D721Med (cell line): ENCODE data around the gene AQP12B.

Experiments used
- DNase-seq: peaks from one replicate; pipeline ENCODE4 v3.0.0; 2011; ENCODE audit warnings: low spot score; ENCODE audit not compliant: insufficient read length
- FAIRE-seq: peaks from 2 replicates; lab custom pipeline; 2011; peaks lifted over from hg19 to GRCh38; lab: Jason Lieb, UNC
- TF ChIP-seq, protein P1 (sequence below): IDR thresholded peaks from 2 replicates; pipeline ENCODE4 v1.5.1; 2012; ENCODE audit warnings: mild to moderate bottlenecking, control low read depth; ENCODE audit not compliant: insufficient read depth; ENCODE audit errors: missing control alignments

The AQP12B gene

DNA sequence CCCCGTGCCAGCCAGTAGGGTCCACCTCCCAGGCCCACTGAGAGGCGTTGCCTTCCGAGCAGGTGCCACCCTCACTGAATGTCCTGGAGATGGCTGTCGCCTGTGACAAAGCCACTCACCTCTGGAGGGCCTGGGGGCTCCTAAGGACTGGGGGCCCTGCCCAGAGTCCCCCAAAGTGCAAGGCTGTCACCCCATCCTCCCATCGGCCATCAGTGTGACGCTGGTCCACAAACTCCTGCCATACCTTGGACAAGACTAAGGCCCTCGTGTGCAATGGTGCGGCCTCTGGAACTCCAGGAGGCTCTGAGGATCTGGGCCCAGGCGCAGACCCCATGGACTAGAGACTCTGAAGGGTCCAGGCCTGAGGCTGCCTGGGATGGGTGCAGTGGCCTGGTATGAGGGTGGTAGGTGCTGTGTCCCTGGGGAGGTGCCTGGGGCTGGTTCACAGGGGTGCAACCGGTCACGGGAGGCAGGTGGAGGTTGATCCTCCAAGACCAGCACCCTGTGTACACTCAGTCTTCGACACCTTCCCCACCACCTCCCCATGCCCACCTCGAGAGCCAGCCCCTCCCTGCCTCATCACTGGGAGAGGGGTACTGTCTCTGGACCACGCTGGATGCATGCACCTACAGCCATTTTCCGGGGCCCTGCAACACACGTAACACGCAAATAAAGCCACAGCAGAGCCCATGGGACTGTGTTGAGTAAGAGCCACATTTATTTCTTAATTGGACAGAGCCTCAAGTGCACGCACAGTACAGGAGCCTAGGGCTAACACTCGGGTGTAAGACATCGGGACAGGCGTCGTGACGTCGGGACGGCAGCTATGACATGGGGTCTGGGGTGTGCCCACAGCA, 30.6 kb upstream of the AQP12B start:
- TF ChIP-seq, protein P1, sequence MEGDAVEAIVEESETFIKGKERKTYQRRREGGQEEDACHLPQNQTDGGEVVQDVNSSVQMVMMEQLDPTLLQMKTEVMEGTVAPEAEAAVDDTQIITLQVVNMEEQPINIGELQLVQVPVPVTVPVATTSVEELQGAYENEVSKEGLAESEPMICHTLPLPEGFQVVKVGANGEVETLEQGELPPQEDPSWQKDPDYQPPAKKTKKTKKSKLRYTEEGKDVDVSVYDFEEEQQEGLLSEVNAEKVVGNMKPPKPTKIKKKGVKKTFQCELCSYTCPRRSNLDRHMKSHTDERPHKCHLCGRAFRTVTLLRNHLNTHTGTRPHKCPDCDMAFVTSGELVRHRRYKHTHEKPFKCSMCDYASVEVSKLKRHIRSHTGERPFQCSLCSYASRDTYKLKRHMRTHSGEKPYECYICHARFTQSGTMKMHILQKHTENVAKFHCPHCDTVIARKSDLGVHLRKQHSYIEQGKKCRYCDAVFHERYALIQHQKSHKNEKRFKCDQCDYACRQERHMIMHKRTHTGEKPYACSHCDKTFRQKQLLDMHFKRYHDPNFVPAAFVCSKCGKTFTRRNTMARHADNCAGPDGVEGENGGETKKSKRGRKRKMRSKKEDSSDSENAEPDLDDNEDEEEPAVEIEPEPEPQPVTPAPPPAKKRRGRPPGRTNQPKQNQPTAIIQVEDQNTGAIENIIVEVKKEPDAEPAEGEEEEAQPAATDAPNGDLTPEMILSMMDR: no peak
- DNase-seq: no peak

DNA sequence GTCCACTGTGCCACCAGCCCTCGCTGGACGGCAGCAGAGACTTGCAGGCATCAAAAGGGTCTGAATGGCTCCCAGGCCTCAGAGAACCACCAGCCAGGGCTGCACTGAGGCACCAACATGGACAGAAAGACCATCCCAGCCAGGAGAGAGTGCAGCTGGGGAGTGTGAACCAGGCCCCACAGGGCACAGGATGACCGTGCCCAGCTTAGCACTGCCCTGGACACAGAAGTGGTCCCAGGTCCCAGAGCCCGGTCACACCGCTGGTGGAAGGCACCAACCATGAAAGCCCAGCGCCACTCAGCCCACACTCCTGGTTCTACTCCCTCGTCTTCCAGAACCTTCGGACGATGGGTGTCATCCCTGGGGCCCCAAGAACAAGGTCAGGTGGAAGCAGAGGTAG, 29.4 kb upstream of the AQP12B start:
- TF ChIP-seq, protein P1: no peak
- DNase-seq (no peak), FAIRE-seq (no peak)

More for the DNA sequence above, 30.6 kb upstream of the AQP12B start:
- FAIRE-seq: no peak

DNA sequence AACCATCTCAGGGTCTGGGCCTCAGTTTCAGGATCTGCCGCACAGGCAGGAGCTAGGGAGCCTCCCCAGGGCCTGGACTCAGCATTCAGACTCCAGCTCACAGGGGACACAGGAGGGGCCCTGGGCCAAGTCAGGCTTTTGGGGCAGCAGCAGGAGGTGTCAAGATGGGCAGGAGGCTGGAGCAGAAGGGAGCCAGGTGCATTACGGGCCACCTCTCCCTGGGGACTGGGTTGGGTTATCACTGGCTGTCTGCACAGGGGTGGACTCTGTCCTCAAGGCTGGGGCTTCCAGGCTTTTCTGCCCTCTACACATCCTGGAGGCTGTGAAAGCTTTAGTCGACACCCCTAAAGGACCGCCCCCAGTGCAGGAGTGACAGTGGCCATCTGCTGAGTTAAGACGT, 29.0 kb upstream of the AQP12B start:
- TF ChIP-seq, protein P1: no peak
- FAIRE-seq (no peak), DNase-seq (no peak)

DNA sequence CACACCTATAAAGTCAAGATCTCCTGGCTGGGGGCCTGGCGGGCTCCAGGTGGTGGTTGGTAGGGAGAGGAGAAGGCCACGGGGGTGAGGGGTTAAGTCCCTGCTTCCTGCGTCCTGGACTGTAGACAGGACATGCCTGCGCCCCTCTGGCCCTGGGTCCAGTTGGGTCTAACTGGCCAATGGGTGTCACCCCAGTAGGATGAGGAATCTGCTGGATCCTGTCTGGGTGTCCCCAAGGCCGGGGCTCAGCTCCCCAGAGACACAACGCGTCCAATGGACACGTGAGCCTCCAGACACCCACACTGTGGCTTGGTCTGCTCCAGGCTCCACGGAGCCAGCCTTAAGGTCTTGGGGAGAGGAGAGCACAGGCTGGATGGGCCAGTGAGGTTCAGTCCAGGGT, 28.6 kb upstream of the AQP12B start:
- TF ChIP-seq, protein P1: no peak
- FAIRE-seq (no peak), DNase-seq (no peak)

DNA sequence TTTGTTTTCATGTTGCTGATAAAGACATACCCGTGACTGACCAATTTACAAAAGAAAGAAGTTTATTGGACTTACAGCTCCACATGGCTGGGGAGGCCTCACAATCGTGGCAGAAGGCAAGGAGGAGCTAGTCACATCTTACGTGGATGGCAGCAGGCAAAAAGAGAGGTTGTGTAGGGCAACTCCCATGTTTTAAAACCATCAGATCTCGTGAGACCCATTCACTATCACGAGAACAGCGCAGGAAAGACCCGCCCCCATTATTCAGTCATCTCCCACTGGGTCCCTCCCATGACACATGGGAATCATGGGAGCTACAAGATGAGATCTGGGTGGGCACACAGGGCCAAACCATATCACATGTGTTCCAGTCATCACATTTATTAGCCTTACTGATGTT, 25.8 kb upstream of the AQP12B start:
- FAIRE-seq: no peak
- TF ChIP-seq, protein P1: no peak
- no peak for DNase-seq

DNA sequence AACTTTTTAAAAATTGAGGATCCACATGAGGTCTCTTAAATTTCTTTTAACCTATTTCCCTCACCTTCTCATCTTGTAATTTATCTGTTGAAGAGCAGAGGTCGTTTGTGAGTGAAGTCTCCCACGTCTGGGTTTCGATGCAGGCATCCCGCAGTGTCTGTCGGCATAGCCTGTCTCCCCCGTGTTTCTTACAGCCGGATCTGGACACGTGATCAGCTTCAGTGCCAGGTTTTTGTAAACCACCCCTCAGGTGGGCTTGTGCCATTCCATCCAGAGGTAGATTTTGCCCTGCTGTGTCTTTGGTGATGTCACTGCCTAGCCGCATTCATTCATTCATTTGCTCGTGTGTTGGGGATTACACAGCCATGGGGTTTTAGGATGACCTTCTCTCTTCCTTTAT, 25.1 kb upstream of the AQP12B start:
- DNase-seq (no peak), FAIRE-seq (no peak)
- TF ChIP-seq, protein P1: no peak
